HepG2 (cell line): ENCODE data around the gene LGALS4. TPM values are rescaled to one million over a fixed set of nuclear protein-coding genes. Genes with fewer than 3 reads are reported as not detected.
A peak's percentile ranks its signal among the peaks of the same experiment; 100 is the strongest.

Source experiments
- ATAC-seq: fragments of 200-7000 bp; cut with Tn5 transposase; 3 replicates; pipeline ENCODE4 v1.9.1; 2020; ENCODE audit warnings: mild to moderate bottlenecking, moderate library complexity
- BruUV-seq: library from RNA; stranded (reverse); fragments of 400-500 nt; replicated peaks from 2 replicates; lab custom pipeline; 2021; lab: Mats Ljungman, UMichigan
- CTCF ChIA-PET: fragments of 300-600 bp; formaldehyde crosslinking; extraction: SDS; loops from one replicate; lab custom pipeline; 2021; ENCODE audit warnings: low total read pairs, inconsistent platforms, low intra/inter-chr PET ratio; lab: Yijun Ruan, JAX
- POLR2A ChIA-PET: fragments of 350-600 bp; sonication (Branson Sonifier 250); formaldehyde crosslinking; loops from one replicate; lab custom pipeline; 2020; ENCODE audit warnings: antibody characterized with exemption, inconsistent platforms; lab: Yijun Ruan, JAX
- DNase-seq: peaks from one replicate; pipeline ENCODE4 v3.0.0-alpha.2; 2015; ENCODE audit warnings: low spot score
- FAIRE-seq: peaks from 3 replicates; lab custom pipeline; 2011; peaks lifted over from hg19 to GRCh38; lab: Jason Lieb, UNC
- H2AFZ ChIP-seq: one replicate; pipeline ENCODE4 v1.6.1; 2011; ENCODE audit warnings: low read length, inconsistent platforms
- H3K27ac ChIP-seq: fragments of 300-600 bp; 3 replicates; pipeline ENCODE4 v1.8.0; 2011; ENCODE audit warnings: mixed run types, mild to moderate bottlenecking, mixed read lengths, low read length, inconsistent platforms; ENCODE audit not compliant: insufficient read depth; ENCODE audit errors: extremely low read length
- H3K27me3 ChIP-seq, 2 experiments: fragments of 200-600 bp in 1 of 2; 2 replicates in 1 of 2; 3 replicates in 1 of 2; pipeline versions ENCODE4 v1.6.0 to v1.8.0; 2011; ENCODE audit warnings: low read length in 2 of 2, mild to moderate bottlenecking in 2 of 2, moderate library complexity in 2 of 2, inconsistent platforms in 1 of 2; ENCODE audit not compliant: insufficient read depth in 2 of 2, control insufficient read depth in 1 of 2
- H3K36me3 ChIP-seq, 2 experiments: fragments of 200-600 bp in 1 of 2; replicated peaks in 1 of 2; 2 replicates in 1 of 2; 3 replicates in 1 of 2; pipeline versions ENCODE4 v1.5.1 to v1.8.0; 2011; ENCODE audit warnings: low read length in 2 of 2, inconsistent platforms in 1 of 2; ENCODE audit not compliant: insufficient read depth in 2 of 2, control insufficient read depth in 1 of 2
- H3K4me1 ChIP-seq: 2 replicates; pipeline ENCODE4 v1.5.1; 2012; ENCODE audit warnings: low read length, inconsistent platforms; ENCODE audit not compliant: insufficient read depth
- H3K4me2 ChIP-seq: 2 replicates; pipeline ENCODE4 v1.6.0; 2011; ENCODE audit warnings: low read depth, low read length, inconsistent platforms
- H3K4me3 ChIP-seq, 3 experiments: fragments of 200-600 bp in 1 of 3; sonication (generic), shearing (Covaris generic) in 1 of 3; replicated peaks in 1 of 3; 2 replicates each; pipeline ENCODE4 v1.5.1; 2011 to 2016; ENCODE audit warnings: low read length in 3 of 3, inconsistent platforms in 2 of 3, low read depth in 2 of 3, mild to moderate bottlenecking in 2 of 3, control low read depth in 1 of 3, mixed read lengths in 1 of 3; ENCODE audit not compliant: insufficient read depth in 1 of 3
- H3K79me2 ChIP-seq: one replicate; pipeline ENCODE4 v1.6.1; 2011; ENCODE audit warnings: low read length, inconsistent platforms; ENCODE audit not compliant: insufficient read depth
- H3K9ac ChIP-seq: 2 replicates; pipeline ENCODE4 v1.6.0; 2011; ENCODE audit warnings: mild to moderate bottlenecking, low read depth, low read length, inconsistent platforms; ENCODE audit not compliant: insufficient read depth
- H3K9me3 ChIP-seq: 2 replicates; pipeline ENCODE4 v1.5.1; 2012; ENCODE audit warnings: mild to moderate bottlenecking, low read length
- H4K20me1 ChIP-seq: 2 replicates; pipeline ENCODE4 v1.6.0; 2011; ENCODE audit warnings: inconsistent platforms, mild to moderate bottlenecking, low read length, moderate library complexity; ENCODE audit not compliant: insufficient read depth
- AKAP8 ChIP-seq: sonication (generic); formaldehyde crosslinking; IDR thresholded peaks from 2 replicates; pipeline ENCODE4 v1.5.1; 2020; ENCODE audit warnings: mild to moderate bottlenecking, missing genetic modification reagents
- ATM ChIP-seq: fragments of 450-650 bp; IDR thresholded peaks from 2 replicates; pipeline ENCODE4 v1.7.1; 2017; ENCODE audit warnings: mild to moderate bottlenecking, borderline replicate concordance
- DR1 ChIP-seq: sonication (generic); formaldehyde crosslinking; IDR thresholded peaks from 2 replicates; pipeline ENCODE4 v1.8.0; 2021; ENCODE audit warnings: mild to moderate bottlenecking, missing genetic modification reagents, inconsistent platforms
- GATAD1 ChIP-seq: IDR thresholded peaks from 2 replicates; pipeline ENCODE4 v1.6.1; 2016; ENCODE audit warnings: missing genetic modification reagents, missing compliant biosample characterization
- HOXA5 ChIP-seq: sonication (generic); formaldehyde crosslinking; IDR thresholded peaks from 2 replicates; pipeline ENCODE4 v1.4.0; 2020; ENCODE audit warnings: missing genetic modification reagents
- KDM1A ChIP-seq: IDR thresholded peaks from 2 replicates; pipeline ENCODE4 v1.6.1; 2016; ENCODE audit warnings: missing compliant biosample characterization
- KDM3A ChIP-seq: IDR thresholded peaks from 2 replicates; pipeline ENCODE4 v1.6.1; 2018; ENCODE audit warnings: low read depth, missing compliant biosample characterization
- MED8 ChIP-seq: sonication (generic); formaldehyde crosslinking; IDR thresholded peaks from 2 replicates; pipeline ENCODE4 v1.8.1; 2023; ENCODE audit warnings: mild to moderate bottlenecking, missing genetic modification reagents; ENCODE audit not compliant: insufficient replicate concordance
- POLR2AphosphoS2 ChIP-seq: IDR thresholded peaks from 2 replicates; pipeline ENCODE4 v1.6.1; 2011; ENCODE audit warnings: low read depth, low read length, improper control_type of control experiment
- RAD21 ChIP-seq: fragments of 450-650 bp; formaldehyde crosslinking; IDR thresholded peaks from 2 replicates; pipeline ENCODE4 v1.5.0; 2020; ENCODE audit warnings: mild to moderate bottlenecking
- SMAD9 ChIP-seq: sonication (generic); formaldehyde crosslinking; IDR thresholded peaks from 2 replicates; pipeline ENCODE4 v1.5.1; 2020; ENCODE audit warnings: mild to moderate bottlenecking, missing genetic modification reagents
- SNAPC5 ChIP-seq: sonication (generic); formaldehyde crosslinking; IDR thresholded peaks from 2 replicates; pipeline ENCODE4 v1.8.1; 2023; ENCODE audit warnings: mild to moderate bottlenecking, missing genetic modification reagents, borderline replicate concordance
- TARDBP ChIP-seq: sonication (generic); formaldehyde crosslinking; IDR thresholded peaks from 2 replicates; pipeline ENCODE4 v1.8.0; 2022; ENCODE audit warnings: mild to moderate bottlenecking, missing genetic modification reagents
- ZBTB34 ChIP-seq: sonication (generic); formaldehyde crosslinking; IDR thresholded peaks from 2 replicates; pipeline ENCODE4 v1.8.0; 2022; ENCODE audit warnings: mild to moderate bottlenecking, missing genetic modification reagents
- ZNF30 ChIP-seq: sonication (generic); formaldehyde crosslinking; IDR thresholded peaks from 2 replicates; pipeline ENCODE4 v1.5.0; 2020; ENCODE audit warnings: mild to moderate bottlenecking, missing genetic modification reagents
- ZNF543 ChIP-seq: sonication (generic); formaldehyde crosslinking; IDR thresholded peaks from 2 replicates; pipeline ENCODE4 v1.4.0; 2020; ENCODE audit warnings: mild to moderate bottlenecking, missing genetic modification reagents
- ZNF564 ChIP-seq: sonication (generic); formaldehyde crosslinking; IDR thresholded peaks from 2 replicates; pipeline ENCODE4 v1.8.1; 2023; ENCODE audit warnings: mild to moderate bottlenecking, missing genetic modification reagents
- ZNF746 ChIP-seq: sonication (generic); formaldehyde crosslinking; IDR thresholded peaks from 2 replicates; pipeline ENCODE4 v1.8.0; 2022; ENCODE audit warnings: mild to moderate bottlenecking, missing genetic modification reagents
- ZNF879 ChIP-seq: sonication (generic); formaldehyde crosslinking; IDR thresholded peaks from 2 replicates; pipeline ENCODE4 v1.8.1; 2023; ENCODE audit warnings: missing genetic modification reagents
- ZSCAN21 ChIP-seq: sonication (generic); formaldehyde crosslinking; IDR thresholded peaks from 2 replicates; pipeline ENCODE4 v1.8.0; 2022; ENCODE audit warnings: mild to moderate bottlenecking, missing genetic modification reagents, moderate library complexity, borderline replicate concordance
- WGBS: methylation state at CpG from one replicate; pipeline ENCODE4 v1.1.6; 2017; ENCODE audit warnings: low lambda C conversion rate; 5-methylcytosine and 5-hydroxymethylcytosine counted together
- in situ Hi-C: cut with HindIII; loops from 2 replicates; pipeline ENCODE4 v1.10.0; 2017; ENCODE audit warnings: low pct_unique_long_range_greater_than_20kb; ENCODE audit not compliant: extremely low pct_ligation_motif_present
- intact Hi-C: fragments of 100-400 bp; cut with micrococcal nuclease; formaldehyde crosslinking; loops from one replicate; pipeline ENCODE4 v1.10.0; 2022; ENCODE audit not compliant: unreplicated experiment
- polyA plus RNA-seq, 8 experiments: library from polyadenylated mRNA; depleted of rRNA in 3 of 8; stranded (reverse) in 7 of 8; unstranded in 1 of 8; fragments of >200 nt; fragmentation: Illumina TruSeq in 4 of 8; extraction: Trizol in 4 of 8; gene quantifications; 2 replicates each; pipeline versions ENCODE4 v1.2.1 to v1.2.3, GENCODE V29; 2011 to 2016; ENCODE audit warnings: low read depth in 4 of 8, missing spikeins in 1 of 8, mixed read lengths in 1 of 8; ENCODE audit not compliant: insufficient read depth in 1 of 8
- total RNA-seq, 5 experiments: library from RNA; depleted of rRNA; stranded (reverse); fragments of >200 nt; fragmentation: Illumina TruSeq; extraction: Trizol; gene quantifications; 2 replicates each; pipeline ENCODE4 v1.2.3, GENCODE V29; 2016; ENCODE audit warnings: low read depth in 1 of 5
- TF ChIP-seq, protein P1 (sequence below): sonication (generic); formaldehyde crosslinking; IDR thresholded peaks from 2 replicates; pipeline ENCODE4 v1.9.0; 2022; ENCODE audit warnings: low read depth, missing genetic modification reagents

The LGALS4 gene
- total and polyA plus RNA-seq, 2 of the 13 experiments (the other 11 are each of a cell fraction or from before 2014, with no cell fraction given) = 0.24 to 0.71 TPM

DNA sequence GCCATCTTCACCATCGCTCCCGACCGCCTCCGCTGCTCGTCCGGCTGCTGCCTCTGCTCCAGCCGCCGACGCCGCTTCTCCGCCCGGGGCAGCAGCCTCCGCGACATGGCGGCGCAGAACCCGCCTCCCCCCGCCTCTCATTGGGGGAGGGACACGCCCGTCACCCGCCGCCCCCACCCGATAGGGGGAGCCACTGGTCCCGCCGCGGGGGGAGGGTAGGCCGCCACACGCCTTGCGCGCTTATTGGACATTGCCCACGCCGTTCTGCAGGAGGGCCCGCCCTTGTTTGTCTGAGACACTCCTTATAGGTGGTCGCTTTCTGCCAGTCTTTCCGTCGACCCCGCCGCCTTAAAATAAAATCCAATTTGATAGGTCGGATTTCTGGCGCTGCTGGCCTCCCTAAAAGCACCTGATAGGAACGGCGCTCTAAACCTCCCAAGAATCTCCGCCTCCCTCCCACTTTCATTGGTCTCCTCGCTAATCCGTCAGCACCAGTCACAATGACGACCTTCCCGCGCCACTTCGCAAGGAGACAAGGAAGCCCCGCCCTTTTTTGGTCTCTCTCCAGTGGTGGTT lies 37.2 kb upstream of the LGALS4 start, which contains the start of gene HNRNPL (continued):
- TF ChIP-seq TARDBP (CRISPR knock-in tag) (no peak; the same call in 1 of the 2 replicates), SNAPC5 (no peak), AKAP8 (CRISPR knock-in tag) (peak; percentile 63; the same call in 1 of the 2 replicates), RAD21 (CRISPR knock-in tag) (peak; percentile 3; the same call in 1 of the 2 replicates)
- TF ChIP-seq, protein P1, sequence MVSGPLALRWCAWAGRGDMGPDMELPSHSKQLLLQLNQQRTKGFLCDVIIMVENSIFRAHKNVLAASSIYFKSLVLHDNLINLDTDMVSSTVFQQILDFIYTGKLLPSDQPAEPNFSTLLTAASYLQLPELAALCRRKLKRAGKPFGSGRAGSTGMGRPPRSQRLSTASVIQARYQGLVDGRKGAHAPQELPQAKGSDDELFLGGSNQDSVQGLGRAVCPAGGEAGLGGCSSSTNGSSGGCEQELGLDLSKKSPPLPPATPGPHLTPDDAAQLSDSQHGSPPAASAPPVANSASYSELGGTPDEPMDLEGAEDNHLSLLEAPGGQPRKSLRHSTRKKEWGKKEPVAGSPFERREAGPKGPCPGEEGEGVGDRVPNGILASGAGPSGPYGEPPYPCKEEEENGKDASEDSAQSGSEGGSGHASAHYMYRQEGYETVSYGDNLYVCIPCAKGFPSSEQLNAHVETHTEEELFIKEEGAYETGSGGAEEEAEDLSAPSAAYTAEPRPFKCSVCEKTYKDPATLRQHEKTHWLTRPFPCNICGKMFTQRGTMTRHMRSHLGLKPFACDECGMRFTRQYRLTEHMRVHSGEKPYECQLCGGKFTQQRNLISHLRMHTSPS (CRISPR knock-in tag) = no peak

DNA sequence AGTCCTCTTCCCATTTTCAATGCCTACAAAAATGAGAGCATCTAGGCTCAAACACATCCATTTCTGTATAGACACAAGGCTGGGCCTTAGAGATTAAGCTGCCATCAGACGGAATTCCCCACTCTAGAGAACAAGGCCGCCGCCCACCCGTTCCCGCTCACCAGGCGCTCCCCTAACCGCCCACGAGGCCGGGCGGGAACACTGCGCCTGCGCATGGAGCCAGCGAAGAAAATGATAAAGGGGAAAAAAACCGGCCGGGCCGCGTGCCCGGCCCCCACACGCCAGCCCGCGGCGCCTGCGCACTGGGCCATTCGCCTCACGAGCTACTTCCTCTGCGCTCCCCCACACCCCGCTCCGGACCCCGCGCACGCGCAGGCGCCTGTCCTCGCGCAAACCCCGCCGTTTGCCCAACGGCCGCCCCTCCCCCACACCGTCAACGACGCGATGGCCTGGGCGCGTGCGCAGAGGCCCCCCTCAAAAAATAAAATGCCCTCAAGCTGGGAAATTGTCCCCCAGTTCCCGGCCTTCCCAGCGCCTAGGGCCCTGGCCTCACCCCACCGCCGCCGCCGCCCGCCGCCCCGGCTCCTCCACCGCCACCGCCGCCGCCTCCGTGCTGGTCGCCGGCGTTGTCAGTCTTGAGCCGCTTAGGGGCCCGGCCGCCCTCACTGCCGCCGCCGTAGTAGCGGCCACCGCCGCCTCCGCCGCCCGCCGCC lies 36.6 kb upstream of the LGALS4 start:
- H3K9ac ChIP-seq = peak overlapping the region; percentile 92
- no peak overlapping the region for H2AFZ ChIP-seq
- POLR2A ChIA-PET = interaction anchor here (0.6 to 9.1 kb wide), 26 partner anchors 9 to 475 kb away, joined by 3 to 148 read pairs (median 5); partner anchors contain the start of genes ACTN4, ECH1, EIF3K and MRPS12
- ATAC-seq = peak; percentile 5
- peak overlapping the region; percentile 96 for H3K27ac ChIP-seq
- intact Hi-C loops (no loop called here), in situ Hi-C loops (no loop called here)
- H3K36me3 ChIP-seq = peaks cover 22 to 36% of the 10 kb centered on the region in 2 experiments
- H3K79me2 ChIP-seq = peaks cover 54% of the 10 kb centered on the region
- peak; percentile 88 for DNase-seq
- H3K27me3 ChIP-seq = no peaks in the 10 kb centered on the region; a peak in 1 of 5 replicates
- CTCF ChIA-PET = no interaction called here
- no peaks in the 10 kb centered on the region for H3K9me3 ChIP-seq
- 3% methylated on average over 32 of the region's 76 CpGs for WGBS
- H3K4me1 ChIP-seq = peaks cover 69% of the 10 kb centered on the region
- BruUV-seq = no TSS peak
- peaks cover 38% of the 10 kb centered on the region for H4K20me1 ChIP-seq
- H3K4me3 ChIP-seq = peak overlapping the region; percentile 63 to 71 (median 67)
- FAIRE-seq = peak; percentile 34
- H3K4me2 ChIP-seq = peak overlapping the region; percentile 95
- TF ChIP-seq ZNF879 (CRISPR knock-in tag) = no peak
- peak; percentile 7 for TF ChIP-seq MED8 (CRISPR knock-in tag)
- TF ChIP-seq SMAD9 (CRISPR knock-in tag) = no peak
- TF ChIP-seq KDM3A (CRISPR knock-in tag) = no peak
- TF ChIP-seq ZNF746 (CRISPR knock-in tag) = 0 out of 2 replicates have a peak, but pooled peaks have one; percentile 50
- no peak for TF ChIP-seq ATM
- TF ChIP-seq DR1 = no peak
- no peak for TF ChIP-seq ZBTB34
- no peak for TF ChIP-seq POLR2AphosphoS2
- TF ChIP-seq KDM1A (CRISPR knock-in tag) = no peak
- no peak for TF ChIP-seq ZSCAN21 (CRISPR knock-in tag)
- TF ChIP-seq ZNF564 (CRISPR knock-in tag) = peak; percentile 38; the same call in 1 of the 2 replicates
- no peak for TF ChIP-seq HOXA5 (CRISPR knock-in tag)
- TF ChIP-seq ZNF30 (CRISPR knock-in tag) = no peak
- TF ChIP-seq ZNF543 = no peak
- 0 out of 2 replicates have a peak, but pooled peaks have one; percentile 22 for TF ChIP-seq GATAD1 (CRISPR knock-in tag)
